H9 (cell line): ENCODE data around the gene CAV3. TPM values are rescaled to one million over a fixed set of nuclear protein-coding genes. Genes with fewer than 3 reads are reported as not detected.

ENCODE experiments used
- DNase-seq: peaks from one replicate; pipeline ENCODE4 v3.0.0-alpha.2; 2017
- H2AFZ ChIP-seq: one replicate; pipeline ENCODE4 v1.6.1; 2013; ENCODE audit warnings: mild to moderate bottlenecking, low read length, control low read depth, moderate library complexity
- H2AK5ac ChIP-seq: 2 replicates; pipeline ENCODE4 v1.6.1; 2013; ENCODE audit warnings: low read length, control low read depth, mixed read lengths; ENCODE audit not compliant: insufficient read length
- H2BK120ac ChIP-seq: one replicate; pipeline ENCODE4 v1.6.1; 2013; ENCODE audit warnings: low read depth, mild to moderate bottlenecking, low read length, control low read depth, inconsistent platforms; ENCODE audit not compliant: poor library complexity, severe bottlenecking
- H2BK12ac ChIP-seq: 2 replicates; pipeline ENCODE4 v1.6.1; 2013; ENCODE audit warnings: low read length, control low read depth, mixed read lengths, low read depth; ENCODE audit not compliant: insufficient read length
- H2BK15ac ChIP-seq: 2 replicates; pipeline ENCODE4 v1.6.1; 2013; ENCODE audit warnings: low read depth, low read length, control low read depth
- H2BK20ac ChIP-seq: one replicate; pipeline ENCODE4 v1.6.1; 2013; ENCODE audit warnings: low read depth, mild to moderate bottlenecking, low read length, control low read depth, inconsistent platforms; ENCODE audit not compliant: poor library complexity, severe bottlenecking
- H2BK5ac ChIP-seq: 2 replicates; pipeline ENCODE4 v1.6.1; 2013; ENCODE audit warnings: low read length, control low read depth, mixed read lengths; ENCODE audit not compliant: insufficient read length
- H3K14ac ChIP-seq: 2 replicates; pipeline ENCODE4 v1.6.1; 2013; ENCODE audit warnings: low read length, control low read depth; ENCODE audit not compliant: insufficient read depth
- H3K18ac ChIP-seq: 2 replicates; pipeline ENCODE4 v1.6.1; 2013; ENCODE audit warnings: low read depth, mild to moderate bottlenecking, mixed read lengths, low read length, control low read depth; ENCODE audit not compliant: insufficient read length
- H3K23ac ChIP-seq: 2 replicates; pipeline ENCODE4 v1.6.1; 2013; ENCODE audit warnings: low read length, control low read depth, mixed read lengths, low read depth; ENCODE audit not compliant: insufficient read length
- H3K23me2 ChIP-seq: 2 replicates; pipeline ENCODE4 v1.6.1; 2013; ENCODE audit warnings: low read depth, mild to moderate bottlenecking, mixed read lengths, low read length, control low read depth; ENCODE audit not compliant: insufficient read length, poor library complexity, severe bottlenecking
- H3K27ac ChIP-seq: 2 replicates; pipeline ENCODE4 v1.5.1; 2013; ENCODE audit warnings: low read length, control low read depth, mixed read lengths, low read depth; ENCODE audit not compliant: insufficient read length
- H3K27me3 ChIP-seq: 2 replicates; pipeline ENCODE4 v1.6.1; 2013; ENCODE audit warnings: low read length, control low read depth, inconsistent platforms; ENCODE audit not compliant: insufficient read depth
- H3K4ac ChIP-seq: 2 replicates; pipeline ENCODE4 v1.6.1; 2013; ENCODE audit warnings: low read depth, mild to moderate bottlenecking, control low read depth, inconsistent platforms, low read length, moderate library complexity
- H3K4me1 ChIP-seq: 2 replicates; pipeline ENCODE4 v1.6.1; 2013; ENCODE audit warnings: low read length, control low read depth, inconsistent platforms; ENCODE audit not compliant: insufficient read depth
- H3K4me2 ChIP-seq: 2 replicates; pipeline ENCODE4 v1.6.1; 2013; ENCODE audit warnings: low read length, control low read depth, mixed read lengths; ENCODE audit not compliant: insufficient read length, insufficient read depth
- H3K56ac ChIP-seq: 2 replicates; pipeline ENCODE4 v1.6.1; 2013; ENCODE audit warnings: low read depth, mild to moderate bottlenecking, mixed read lengths, low read length, control low read depth; ENCODE audit not compliant: insufficient read length
- H3K79me1 ChIP-seq: 2 replicates; pipeline ENCODE4 v1.6.1; 2013; ENCODE audit warnings: low read depth, mild to moderate bottlenecking, moderate library complexity, low read length, control low read depth, inconsistent platforms; ENCODE audit not compliant: insufficient read depth, poor library complexity, severe bottlenecking
- H3K79me2 ChIP-seq: 2 replicates; pipeline ENCODE4 v1.6.1; 2013; ENCODE audit warnings: low read length, control low read depth, inconsistent platforms; ENCODE audit not compliant: insufficient read depth
- H3K9ac ChIP-seq: 2 replicates; pipeline ENCODE4 v1.6.1; 2013; ENCODE audit warnings: low read length, control low read depth, mixed read lengths; ENCODE audit not compliant: insufficient read length; ENCODE audit errors: extremely low read depth
- H3K9me3 ChIP-seq: one replicate; pipeline ENCODE4 v1.6.1; 2013; ENCODE audit warnings: low read depth, low read length, inconsistent platforms; ENCODE audit not compliant: control insufficient read depth
- H3T11ph ChIP-seq: one replicate; pipeline ENCODE4 v1.6.1; 2013; ENCODE audit warnings: mild to moderate bottlenecking, low read length, control low read depth, inconsistent platforms
- H4K20me1 ChIP-seq: one replicate; pipeline ENCODE4 v1.6.1; 2013; ENCODE audit not compliant: control insufficient read depth, insufficient read length, insufficient read depth
- H4K5ac ChIP-seq: 2 replicates; pipeline ENCODE4 v1.6.1; 2013; ENCODE audit warnings: low read depth, mild to moderate bottlenecking, mixed read lengths, low read length, control low read depth; ENCODE audit not compliant: insufficient read length
- H4K8ac ChIP-seq: replicated peaks from 2 replicates; pipeline ENCODE4 v1.6.1; 2013; ENCODE audit warnings: low read length, control low read depth, mixed read lengths, low read depth; ENCODE audit not compliant: insufficient read length
- H4K91ac ChIP-seq: 2 replicates; pipeline ENCODE4 v1.6.1; 2013; ENCODE audit warnings: low read depth, mild to moderate bottlenecking, moderate library complexity, mixed read lengths, low read length, control low read depth; ENCODE audit not compliant: insufficient read length
- H3K27ac Mint-ChIP-seq, 3 experiments: 2 replicates in 2 of 3; 3 replicates in 1 of 3; pipeline ENCODE4 v1.8.0; 2020 to 2021; ENCODE audit warnings: mixed read lengths in 3 of 3, mild to moderate bottlenecking in 1 of 3, moderate library complexity in 1 of 3
- H3K27me3 Mint-ChIP-seq: 2 replicates; pipeline ENCODE4 v1.8.0; 2021; ENCODE audit warnings: low read depth, mild to moderate bottlenecking, moderate library complexity, mixed read lengths
- H3K36me3 Mint-ChIP-seq, 3 experiments: 2 replicates in 2 of 3; 3 replicates in 1 of 3; pipeline ENCODE4 v1.8.0; 2020 to 2021; ENCODE audit warnings: low read depth in 3 of 3, mixed read lengths in 3 of 3; ENCODE audit not compliant: insufficient read depth in 1 of 3
- H3K4me1 Mint-ChIP-seq, 2 experiments: 2 replicates each; pipeline ENCODE4 v1.8.0; 2020; ENCODE audit warnings: mixed read lengths in 2 of 2
- H3K4me3 Mint-ChIP-seq, 2 experiments: 2 replicates in 1 of 2; 3 replicates in 1 of 2; pipeline ENCODE4 v1.8.0; 2020 to 2021; ENCODE audit warnings: mild to moderate bottlenecking in 2 of 2, mixed read lengths in 2 of 2, moderate library complexity in 1 of 2
- H3K9me3 Mint-ChIP-seq, 2 experiments: 2 replicates in 1 of 2; 3 replicates in 1 of 2; pipeline ENCODE4 v1.8.0; 2020; ENCODE audit warnings: mild to moderate bottlenecking in 2 of 2, mixed read lengths in 2 of 2, moderate library complexity in 1 of 2
- CTCF ChIP-seq: fragments of 200-600 bp; sonication (generic); conservative IDR thresholded peaks from 3 replicates; pipeline ENCODE4 v1.8.0; 2021; ENCODE audit warnings: antibody characterized with exemption, mild to moderate bottlenecking
- WGBS: extraction: QIAGEN DNeasy Blood & Tissue Kit; methylation state at CpG from one replicate; pipeline ENCODE4 v1.1.7; 2013; ENCODE audit warnings: missing lambda C conversion rate, low lambda C conversion rate, mixed read lengths; ENCODE audit not compliant: insufficient read length; ENCODE audit errors: extremely low coverage; 5-methylcytosine and 5-hydroxymethylcytosine counted together
- total RNA-seq: library from RNA; stranded (reverse); gene quantifications from 2 replicates; pipeline ENCODE4 v1.2.1, GENCODE V29; 2021

CAV3 gene
- total RNA-seq, 1 experiment from 2014 or later, result not detected

GRCh38 chr3:8778475-8778874 lies 44.9 kb downstream of the CAV3 start:
- H2AFZ ChIP-seq, result no peak overlapping the region
- no peak overlapping the region for H3K18ac ChIP-seq
- no peaks in the 10 kb centered on the region for H4K20me1 ChIP-seq
- H3K4me1 ChIP-seq, result no peaks in the 10 kb centered on the region
- H3K36me3 Mint-ChIP-seq, result peaks cover 0 to 3% (median 0%) of the 10 kb centered on the region in 3 experiments; a peak in 2 of 7 replicates
- no CpG with 5 or more reads among the region's 5 CpGs for WGBS
- H2BK5ac ChIP-seq, result no peak overlapping the region
- no peak overlapping the region for H3K14ac ChIP-seq
- no peak for TF ChIP-seq CTCF
- no peaks in the 10 kb centered on the region for H3K23me2 ChIP-seq
- no peak overlapping the region for H3T11ph ChIP-seq
- H3K4me1 Mint-ChIP-seq, result peaks cover 4 to 8% of the 10 kb centered on the region in 2 experiments; a peak in 2 of 4 replicates
- H3K79me1 ChIP-seq, result no peaks in the 10 kb centered on the region
- H4K5ac ChIP-seq, result no peak overlapping the region
- H3K27me3 ChIP-seq, result no peaks in the 10 kb centered on the region
- H3K9me3 ChIP-seq, result no peaks in the 10 kb centered on the region
- no peak overlapping the region for H2AK5ac ChIP-seq
- no peak overlapping the region for H2BK20ac ChIP-seq
- no peak overlapping the region for H3K56ac ChIP-seq
- no peak overlapping the region for H4K91ac ChIP-seq
- H3K27ac ChIP-seq, result no peak overlapping the region
- H3K9ac ChIP-seq, result no peak overlapping the region
- no peak overlapping the region for H2BK15ac ChIP-seq
- H3K4ac ChIP-seq, result no peak overlapping the region
- no peak overlapping the region for H2BK120ac ChIP-seq
- H3K23ac ChIP-seq, result no peak overlapping the region
- H3K4me2 ChIP-seq, result no peak overlapping the region
- H3K27me3 Mint-ChIP-seq, result peaks cover 20% of the 10 kb centered on the region
- no peak overlapping the region for H4K8ac ChIP-seq
- H3K79me2 ChIP-seq, result no peaks in the 10 kb centered on the region
- H3K4me3 Mint-ChIP-seq, result no peak overlapping the region
- H3K9me3 Mint-ChIP-seq, result no peaks in the 10 kb centered on the region
- H3K27ac Mint-ChIP-seq, result no peak overlapping the region
- H2BK12ac ChIP-seq, result no peak overlapping the region
- DNase-seq, result no peak
